Urinary bladder (tissue), 4 donors: ENCODE measurements around the gene MLN. TPM values are rescaled to one million over a fixed set of nuclear protein-coding genes. Genes with fewer than 3 reads are reported as not detected.

Experiments
- DNase-seq: peaks from one replicate; pipeline ENCODE4 v3.0.0-alpha.2; 2015; ENCODE audit errors: extremely low spot score
- H3K27ac ChIP-seq: one replicate; pipeline ENCODE4 v1.5.1; 2013; ENCODE audit warnings: low read depth, mild to moderate bottlenecking, moderate library complexity
- H3K36me3 ChIP-seq: one replicate; pipeline ENCODE4 v1.6.1; 2013; ENCODE audit warnings: mild to moderate bottlenecking, moderate library complexity; ENCODE audit not compliant: insufficient read depth
- H3K4me1 ChIP-seq: one replicate; pipeline ENCODE4 v1.6.1; 2013; ENCODE audit warnings: mild to moderate bottlenecking, moderate library complexity; ENCODE audit not compliant: insufficient read depth
- H3K4me3 ChIP-seq: one replicate; pipeline ENCODE4 v1.5.1; 2013; ENCODE audit warnings: low read depth, low read length
- WGBS: extraction: QIAGEN DNeasy Blood & Tissue Kit; methylation state at CpG from one replicate; pipeline ENCODE4 v1.1.7; 2013; 5-methylcytosine and 5-hydroxymethylcytosine counted together
- polyA plus RNA-seq: library from polyadenylated mRNA; stranded (reverse); fragments of 200-250 nt; gene quantifications from one replicate; pipeline ENCODE4 v1.2.3, GENCODE V29; 2013
- total RNA-seq: library from RNA; depleted of rRNA; stranded (reverse); fragments of >200 nt; gene quantifications from one replicate; pipeline ENCODE4 v1.2.3, GENCODE V29; 2014
- donor health status: healthy with polysubstance abuse.
- donor health status: healthy.

Gene MLN
- total and polyA plus RNA-seq, 2 donors, result not detected

GRCh38 chr6:33816911-33817310 lies 13.1 kb upstream of the MLN start:
- H3K36me3 ChIP-seq, result no peaks in the 10 kb centered on the region
- DNase-seq, result no peak
- WGBS, result 65% methylated on average over 8 of the region's 8 CpGs

DNA sequence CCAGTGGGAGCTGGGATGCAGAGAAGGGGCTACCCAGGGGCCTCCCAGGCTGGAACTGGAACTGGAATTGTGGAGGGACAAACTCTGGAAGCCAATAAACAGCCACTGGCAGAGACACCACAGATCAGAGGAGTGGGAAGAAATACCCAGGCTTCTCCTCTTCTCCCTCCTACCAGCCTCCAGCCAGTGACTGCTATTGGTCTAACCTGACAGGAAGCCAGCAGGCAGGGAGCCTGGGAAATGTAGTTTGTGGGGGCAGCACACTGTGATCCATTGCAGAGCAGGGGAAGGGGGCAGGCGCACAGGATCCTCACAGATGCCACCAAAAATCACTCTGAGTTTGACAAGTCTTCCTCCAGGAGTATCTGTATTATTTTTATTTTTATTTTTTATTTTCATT lies 12.1 kb upstream of the MLN start:
- no peak for DNase-seq

More at GRCh38 chr6:33816911-33817310, 13.1 kb upstream of the MLN start:
- Histone ChIP-seq H3K4me3 (no peak overlapping the region), H3K27ac (no peak overlapping the region), H3K4me1 (no peaks in the 10 kb centered on the region)

DNA sequence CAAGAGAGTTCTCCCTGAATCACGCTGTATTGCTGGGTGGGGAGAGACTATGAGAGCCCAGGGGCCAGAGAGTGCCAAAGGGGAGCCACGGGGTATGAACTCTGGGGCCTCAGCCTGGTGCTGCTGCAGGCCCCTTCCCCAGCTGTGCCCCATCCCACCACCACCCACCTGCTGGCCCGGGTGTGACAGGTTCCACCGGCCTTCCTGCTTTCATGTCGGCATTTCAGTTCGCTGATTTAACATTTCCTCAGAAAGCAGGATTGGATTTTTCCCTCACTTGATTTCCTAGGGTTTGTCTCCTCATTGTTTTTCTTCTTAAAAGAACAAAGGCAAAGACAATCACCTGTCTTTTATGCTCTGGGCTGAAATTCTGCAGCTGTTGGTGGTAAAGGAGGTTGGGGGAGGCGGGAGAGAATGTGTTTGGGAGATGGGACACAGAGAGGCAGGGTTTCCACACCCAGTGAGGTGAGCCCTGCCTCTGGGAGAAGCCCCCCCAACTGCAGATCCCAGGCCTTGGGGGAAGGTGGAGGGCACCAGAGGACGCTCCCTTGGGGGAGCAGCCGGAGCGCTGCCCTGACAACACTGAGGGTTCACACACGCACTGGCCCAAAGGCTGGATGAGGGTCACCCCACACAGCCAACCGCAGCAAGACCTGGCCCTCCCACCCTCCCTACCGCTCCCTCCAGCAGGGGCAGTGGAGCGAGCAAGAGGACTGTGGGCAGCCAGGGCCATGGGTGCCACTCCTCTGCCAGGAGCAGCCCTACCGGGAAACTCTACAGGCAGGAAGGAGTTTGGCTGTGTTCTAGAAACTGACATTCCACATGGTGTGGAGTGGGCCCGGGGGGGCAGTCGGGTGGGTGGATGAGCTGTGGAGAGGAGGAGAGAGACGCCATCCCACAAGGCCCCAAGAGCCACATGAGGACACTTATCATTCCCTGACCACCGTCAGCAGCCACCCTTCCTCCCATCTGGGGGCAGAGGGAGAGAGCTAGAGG lies 10.5 kb upstream of the MLN start:
- Histone ChIP-seq H3K36me3 (no peaks in the 10 kb centered on the region), H3K4me3 (no peak overlapping the region), H3K27ac (no peak overlapping the region), H3K4me1 (no peaks in the 10 kb centered on the region)
- no peak for DNase-seq
- WGBS, result 72% methylated on average over 19 of the region's 19 CpGs

More for the DNA sequence above, 12.1 kb upstream of the MLN start:
- no peak overlapping the region for H3K27ac ChIP-seq
- no peaks in the 10 kb centered on the region for H3K4me1 ChIP-seq
- 40% methylated on average over 1 of the region's 1 CpG for WGBS
- no peak overlapping the region for H3K4me3 ChIP-seq
- H3K36me3 ChIP-seq, result no peaks in the 10 kb centered on the region

GRCh38 chr6:33813246-33813904 lies 9.6 kb upstream of the MLN start:
- no peaks in the 10 kb centered on the region for H3K36me3 ChIP-seq
- no peak overlapping the region for H3K4me3 ChIP-seq
- WGBS, result 67% methylated on average over 16 of the region's 16 CpGs
- H3K4me1 ChIP-seq, result no peaks in the 10 kb centered on the region
- DNase-seq, result no peak
- no peak overlapping the region for H3K27ac ChIP-seq

GRCh38 chr6:33812669-33813068 lies 8.9 kb upstream of the MLN start:
- Histone ChIP-seq H3K27ac (no peak overlapping the region), H3K36me3 (no peaks in the 10 kb centered on the region), H3K4me1 (no peaks in the 10 kb centered on the region), H3K4me3 (no peak overlapping the region)
- no peak for DNase-seq
- WGBS, result 2% methylated on average over 11 of the region's 11 CpGs

DNA sequence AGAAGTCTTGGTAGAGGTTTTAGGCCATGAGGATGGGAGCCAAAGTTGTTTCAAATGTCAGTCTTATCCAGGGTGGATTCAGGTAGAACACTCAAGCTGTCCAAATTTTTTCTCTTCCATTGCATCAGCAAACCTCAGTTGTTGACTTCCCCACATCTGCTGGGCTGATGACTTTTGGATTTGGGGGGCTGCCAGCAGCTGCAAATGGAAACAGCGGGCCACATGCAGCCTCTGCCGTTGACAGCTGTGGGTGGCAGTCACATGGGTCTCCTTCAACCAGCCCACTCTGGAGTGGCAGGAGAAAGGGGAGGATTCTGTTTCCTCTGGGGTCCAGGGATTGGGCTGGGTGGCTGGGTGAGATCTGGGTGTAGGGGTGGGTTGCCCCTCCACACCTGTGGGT lies 5.8 kb upstream of the MLN start:
- no peak for DNase-seq

DNA sequence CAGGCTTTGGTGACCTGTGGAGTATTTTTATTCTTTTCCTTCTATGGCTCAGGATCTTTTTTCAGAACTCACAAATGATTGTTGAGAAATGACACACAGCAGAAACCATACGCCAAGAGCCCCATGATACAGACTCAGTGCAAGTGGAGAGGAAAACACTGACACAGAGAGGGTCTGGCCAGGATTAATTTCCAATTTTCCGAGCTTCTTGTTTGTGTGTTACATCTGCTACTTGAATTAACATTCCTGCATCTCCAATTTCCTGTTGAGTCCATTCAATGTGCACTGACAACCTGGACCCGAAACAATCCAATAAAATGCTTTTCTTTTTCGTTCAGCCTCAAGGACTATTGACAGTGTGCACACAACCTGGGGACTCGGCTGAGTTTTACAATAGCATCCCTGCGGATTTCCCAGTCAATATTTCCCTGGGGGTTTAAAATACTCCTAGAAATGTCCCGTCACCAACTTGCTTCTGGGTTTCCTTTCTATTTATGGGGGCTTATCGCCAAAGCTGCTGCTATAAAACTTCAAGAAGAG lies 4.9 kb upstream of the MLN start:
- H3K4me3 ChIP-seq, result no peak overlapping the region
- 29% methylated on average over 8 of the region's 8 CpGs for WGBS
- DNase-seq, result no peak
- no peaks in the 10 kb centered on the region for H3K4me1 ChIP-seq
- H3K27ac ChIP-seq, result no peak overlapping the region
- H3K36me3 ChIP-seq, result no peaks in the 10 kb centered on the region

More for the DNA sequence above, 5.8 kb upstream of the MLN start:
- WGBS, result 34% methylated on average over 2 of the region's 2 CpGs
- Histone ChIP-seq H3K4me3 (no peak overlapping the region), H3K4me1 (no peaks in the 10 kb centered on the region), H3K36me3 (no peaks in the 10 kb centered on the region), H3K27ac (no peak overlapping the region)

DNA sequence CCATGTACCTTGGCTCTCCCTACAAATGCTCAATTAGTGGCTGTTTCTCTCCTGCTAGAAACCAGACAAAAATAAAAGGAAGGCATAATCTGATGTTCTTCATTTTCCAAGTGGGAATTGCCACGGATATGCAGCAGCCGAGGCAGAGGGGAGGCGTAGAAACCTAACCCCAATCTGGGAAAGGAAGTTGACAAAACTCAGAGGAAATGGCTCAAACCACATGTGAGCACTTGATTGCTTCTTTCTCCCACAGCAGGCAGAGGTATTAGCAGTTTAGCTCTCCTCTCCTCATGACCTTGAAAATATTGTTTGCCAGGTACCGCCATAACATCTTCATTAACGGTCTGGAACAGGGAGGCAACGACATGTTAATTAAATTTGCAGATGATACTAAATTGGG lies 3.8 kb upstream of the MLN start:
- no peak overlapping the region for H3K27ac ChIP-seq
- H3K36me3 ChIP-seq, result no peaks in the 10 kb centered on the region
- WGBS, result 59% methylated on average over 6 of the region's 6 CpGs
- no peaks in the 10 kb centered on the region for H3K4me1 ChIP-seq
- DNase-seq, result no peak
- no peak overlapping the region for H3K4me3 ChIP-seq

DNA sequence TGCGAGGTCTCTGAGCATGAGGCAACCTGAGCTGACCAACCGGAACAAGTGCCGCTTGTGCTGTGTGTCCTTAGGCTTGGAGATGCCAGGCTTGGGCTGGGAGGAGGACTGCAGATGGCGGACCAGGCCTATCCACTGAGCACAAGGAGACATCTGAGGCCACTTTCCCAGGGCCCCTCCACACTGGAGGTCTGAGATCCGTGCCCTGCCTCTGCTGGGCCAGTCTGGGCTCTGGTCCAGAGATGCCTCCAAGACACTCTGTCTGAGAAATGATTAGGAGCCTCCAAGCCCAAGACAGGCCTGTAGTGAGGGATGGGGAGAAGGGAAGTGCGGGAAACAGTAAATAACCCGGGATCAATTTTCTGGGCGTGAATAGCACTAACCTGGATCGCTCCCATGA lies 3.0 kb upstream of the MLN start:
- no peak overlapping the region for H3K4me3 ChIP-seq
- no peaks in the 10 kb centered on the region for H3K4me1 ChIP-seq
- WGBS, result 74% methylated on average over 9 of the region's 9 CpGs
- no peaks in the 10 kb centered on the region for H3K36me3 ChIP-seq
- DNase-seq, result no peak
- no peak overlapping the region for H3K27ac ChIP-seq

DNA sequence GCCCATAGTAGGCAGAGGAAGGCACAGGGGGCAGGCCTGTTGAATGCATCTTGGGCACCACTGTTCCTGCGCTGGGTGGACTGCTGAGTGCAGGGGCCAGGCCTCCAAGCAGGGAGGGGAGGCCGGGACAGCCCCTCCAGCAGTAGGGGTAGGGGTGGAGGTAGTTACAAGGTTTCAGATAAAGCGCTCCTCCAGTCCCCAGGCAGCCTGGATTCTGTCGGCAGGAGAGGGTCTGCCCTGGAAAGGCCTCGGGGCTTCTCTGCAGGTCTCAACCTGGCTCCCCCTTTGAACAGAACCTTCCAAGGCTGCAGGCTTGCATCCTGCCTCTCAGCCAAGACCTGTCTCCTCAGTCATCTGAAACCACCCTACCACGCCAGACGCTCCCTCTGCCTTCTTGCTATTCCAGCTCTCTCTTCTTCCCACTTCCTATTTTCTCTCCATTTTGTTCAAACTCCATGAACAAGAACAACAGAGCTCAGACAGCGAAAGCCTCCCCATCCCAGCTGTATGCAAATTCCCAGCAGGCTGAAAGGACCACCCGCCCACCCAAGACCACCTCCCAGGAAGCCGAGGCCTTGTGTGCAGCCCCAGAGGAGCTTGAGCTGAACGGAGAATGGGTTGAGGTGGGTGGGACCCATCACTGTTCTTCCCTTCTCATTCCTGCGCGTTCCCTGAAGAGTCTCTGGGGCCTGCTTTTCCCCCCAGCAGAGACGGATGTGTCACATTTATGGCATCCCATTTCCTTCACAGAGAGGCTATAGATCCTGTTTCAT lies 1.4 kb downstream of the MLN start:
- no peaks in the 10 kb centered on the region for H3K36me3 ChIP-seq
- no peak for DNase-seq
- 61% methylated on average over 14 of the region's 14 CpGs for WGBS
- H3K4me1 ChIP-seq, result no peaks in the 10 kb centered on the region
- H3K4me3 ChIP-seq, result no peak overlapping the region
- H3K27ac ChIP-seq, result no peak overlapping the region

GRCh38 chr6:33801611-33802010 lies 2.2 kb downstream of the MLN start:
- Histone ChIP-seq H3K27ac (no peak overlapping the region), H3K4me3 (no peak overlapping the region), H3K4me1 (no peaks in the 10 kb centered on the region), H3K36me3 (no peaks in the 10 kb centered on the region)
- 86% methylated on average over 5 of the region's 5 CpGs for WGBS
- DNase-seq, result no peak

- 70% methylated on average over 13 of the region's 13 CpGs for WGBS
- no peak for DNase-seq
- Histone ChIP-seq H3K27ac (no peak overlapping the region), H3K36me3 (no peaks in the 10 kb centered on the region), H3K4me3 (no peak overlapping the region), H3K4me1 (no peaks in the 10 kb centered on the region)
These were observed 3.4 kb downstream of the MLN start for GRCh38 chr6:33800248-33800969.
